MCF 10A (cell line): ENCODE results near the gene CNIH4. TPM values are rescaled to one million over a fixed set of nuclear protein-coding genes. Genes with fewer than 3 reads are reported as not detected.

Experiments
- BruUV-seq: library from RNA; stranded (reverse); fragments of 400-500 nt; replicated peaks from 2 replicates; lab custom pipeline; 2021; lab: Mats Ljungman, UMichigan
- CTCF ChIA-PET: fragments of 300-600 bp; sonication (Branson Sonifier 250); formaldehyde crosslinking; extraction: SDS; loops from one replicate; lab custom pipeline; 2021; ENCODE audit warnings: antibody characterized with exemption, inconsistent platforms; lab: Yijun Ruan, JAX
- POLR2A ChIA-PET: fragments of 300-600, 350-650 bp; sonication (Branson Sonifier 250); formaldehyde crosslinking; extraction: SDS; loops from one replicate; lab custom pipeline; 2020; ENCODE audit warnings: antibody characterized with exemption, inconsistent platforms; lab: Yijun Ruan, JAX
- DNase-seq: peaks from one replicate; pipeline ENCODE4 v3.0.0-alpha.2; 2018; ENCODE audit not compliant: unreplicated experiment
- H3K27ac Mint-ChIP-seq: one replicate; pipeline ENCODE4 v1.8.0; 2022; ENCODE audit warnings: mild to moderate bottlenecking, low read depth, mixed read lengths; ENCODE audit not compliant: unreplicated experiment
- H3K27me3 Mint-ChIP-seq: one replicate; pipeline ENCODE4 v1.8.0; 2022; ENCODE audit warnings: mixed read lengths; ENCODE audit not compliant: insufficient read depth, unreplicated experiment
- H3K36me3 Mint-ChIP-seq: one replicate; pipeline ENCODE4 v1.8.0; 2022; ENCODE audit warnings: mild to moderate bottlenecking, moderate library complexity, mixed read lengths; ENCODE audit not compliant: insufficient read depth, unreplicated experiment
- H3K4me1 Mint-ChIP-seq: one replicate; pipeline ENCODE4 v1.8.0; 2022; ENCODE audit warnings: mixed read lengths; ENCODE audit not compliant: insufficient read depth, unreplicated experiment
- H3K4me3 Mint-ChIP-seq: one replicate; pipeline ENCODE4 v1.8.0; 2022; ENCODE audit warnings: mild to moderate bottlenecking, moderate library complexity, mixed read lengths; ENCODE audit not compliant: unreplicated experiment
- H3K9me3 Mint-ChIP-seq: one replicate; pipeline ENCODE4 v1.8.0; 2022; ENCODE audit warnings: mixed read lengths; ENCODE audit not compliant: unreplicated experiment
- intact Hi-C: fragments of 100-400 bp; cut with micrococcal nuclease; formaldehyde crosslinking; loops from 2 replicates; pipeline ENCODE4 v1.14.1; 2022
- total RNA-seq: library from RNA; stranded (reverse); gene quantifications from 2 replicates; pipeline ENCODE4 v1.2.3, GENCODE V29; 2022
- TF ChIP-seq, protein P1 (sequence below): fragments of 200-600 bp; IDR thresholded peaks from one replicate; pipeline ENCODE4 v1.8.0; 2022; ENCODE audit warnings: antibody characterized with exemption, mild to moderate bottlenecking; ENCODE audit not compliant: unreplicated experiment

CNIH4 gene
- total RNA-seq, 1 experiment from 2014 or later: 190 TPM

DNA sequence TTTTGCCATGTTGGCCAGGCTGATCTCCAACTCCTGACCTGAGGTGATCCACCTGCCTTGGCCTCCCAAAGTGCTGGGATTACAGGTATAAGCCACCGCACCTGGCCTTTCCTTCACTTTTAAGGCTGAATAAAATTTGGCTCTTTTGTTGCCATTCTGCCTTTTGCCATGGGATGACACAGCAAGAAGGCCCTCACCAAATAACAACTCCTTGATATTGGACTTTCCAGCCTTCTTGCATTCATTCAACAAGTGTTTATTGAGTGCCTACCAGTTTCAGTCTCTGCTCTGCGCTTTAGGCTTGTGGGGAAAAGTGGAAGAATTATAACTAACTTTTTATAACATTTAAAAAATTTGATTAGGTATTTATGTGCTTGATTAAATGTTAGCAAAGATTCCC is 24.9 kb upstream of the CNIH4 start:
- BruUV-seq: no TSS peak
- no peaks in the 10 kb centered on the region for H3K9me3 Mint-ChIP-seq
- peaks cover 33% of the 10 kb centered on the region for H3K4me1 Mint-ChIP-seq
- CTCF ChIA-PET: interaction anchor here (0.6 to 5.6 kb wide), 14 partner anchors 20 to 633 kb away, joined by 3 to 80 read pairs (median 5); no protein-coding TSS in a partner anchor
- intact Hi-C loops: no loop called here
- peak overlapping the region; percentile 86 for H3K4me3 Mint-ChIP-seq
- peaks cover 2% of the 10 kb centered on the region for H3K36me3 Mint-ChIP-seq
- no peaks in the 10 kb centered on the region for H3K27me3 Mint-ChIP-seq
- POLR2A ChIA-PET: interaction anchor here (0.7 to 4.7 kb wide), 6 partner anchors 25 to 216 kb away, joined by 3 to 45 read pairs (median 3); partner anchors contain the start of genes CNIH4 and FBXO28
- H3K27ac Mint-ChIP-seq: no peak overlapping the region
- no peak for DNase-seq
- TF ChIP-seq, protein P1, sequence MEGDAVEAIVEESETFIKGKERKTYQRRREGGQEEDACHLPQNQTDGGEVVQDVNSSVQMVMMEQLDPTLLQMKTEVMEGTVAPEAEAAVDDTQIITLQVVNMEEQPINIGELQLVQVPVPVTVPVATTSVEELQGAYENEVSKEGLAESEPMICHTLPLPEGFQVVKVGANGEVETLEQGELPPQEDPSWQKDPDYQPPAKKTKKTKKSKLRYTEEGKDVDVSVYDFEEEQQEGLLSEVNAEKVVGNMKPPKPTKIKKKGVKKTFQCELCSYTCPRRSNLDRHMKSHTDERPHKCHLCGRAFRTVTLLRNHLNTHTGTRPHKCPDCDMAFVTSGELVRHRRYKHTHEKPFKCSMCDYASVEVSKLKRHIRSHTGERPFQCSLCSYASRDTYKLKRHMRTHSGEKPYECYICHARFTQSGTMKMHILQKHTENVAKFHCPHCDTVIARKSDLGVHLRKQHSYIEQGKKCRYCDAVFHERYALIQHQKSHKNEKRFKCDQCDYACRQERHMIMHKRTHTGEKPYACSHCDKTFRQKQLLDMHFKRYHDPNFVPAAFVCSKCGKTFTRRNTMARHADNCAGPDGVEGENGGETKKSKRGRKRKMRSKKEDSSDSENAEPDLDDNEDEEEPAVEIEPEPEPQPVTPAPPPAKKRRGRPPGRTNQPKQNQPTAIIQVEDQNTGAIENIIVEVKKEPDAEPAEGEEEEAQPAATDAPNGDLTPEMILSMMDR: no peak

- Mint-ChIP-seq H3K27me3 (no peaks in the 10 kb centered on the region), H3K4me1 (peaks cover 22% of the 10 kb centered on the region), H3K4me3 (no peak overlapping the region), H3K36me3 (no peaks in the 10 kb centered on the region), H3K27ac (no peak overlapping the region), H3K9me3 (no peaks in the 10 kb centered on the region)
- DNase-seq: peak; percentile 88
- ChIA-PET POLR2A (interaction anchor here (0.6 to 4.7 kb wide), 15 partner anchors 10 to 621 kb away, joined by 3 to 45 read pairs (median 3); partner anchors contain the start of genes CAPN2, CNIH4, DEGS1 and FBXO28), CTCF (interaction anchor here (0.5 to 5.6 kb wide), 42 partner anchors 11 to 637 kb away, joined by 3 to 80 read pairs (median 4); partner anchors contain the start of gene CAPN2)
- intact Hi-C loops: loop anchor here (1.0 kb wide), 4 partner anchors 124 to 217 kb away; partner anchors contain the start of gene DEGS1
- BruUV-seq: no TSS peak
- TF ChIP-seq, protein P1: peak; percentile 66
Measured at GRCh38 chr1:224333309-224333926, 23.3 kb upstream of the CNIH4 start.

GRCh38 chr1:224333939-224334786 is 22.5 kb upstream of the CNIH4 start:
- peaks cover 19% of the 10 kb centered on the region for H3K4me1 Mint-ChIP-seq
- TF ChIP-seq, protein P1: no peak
- H3K27ac Mint-ChIP-seq: no peak overlapping the region
- DNase-seq: no peak
- ChIA-PET POLR2A (interaction anchor here (0.6 to 4.7 kb wide), 15 partner anchors 10 to 635 kb away, joined by 3 to 45 read pairs (median 3); partner anchors contain the start of genes CNIH4, DEGS1 and FBXO28), CTCF (interaction anchor here (0.5 to 5.6 kb wide), 45 partner anchors 10 to 1177 kb away, joined by 3 to 80 read pairs (median 4); partner anchors contain the start of gene CAPN2)
- no TSS peak for BruUV-seq
- intact Hi-C loops: loop anchor here (1.0 kb wide), 4 partner anchors 123 to 218 kb away; partner anchors contain the start of gene DEGS1
- no peak overlapping the region for H3K4me3 Mint-ChIP-seq
- no peaks in the 10 kb centered on the region for H3K27me3 Mint-ChIP-seq
- no peaks in the 10 kb centered on the region for H3K36me3 Mint-ChIP-seq
- H3K9me3 Mint-ChIP-seq: no peaks in the 10 kb centered on the region
